Stimulated activated CD4-positive, alpha-beta T cell treated with anti-CD3 and anti-CD28 coated beads, Interleukin-12 subunit alpha, Interleukin-12 subunit beta, amount 100 ng/mL, for 4 hours (primary cell): ENCODE measurements around the gene ITIH4.

Experiments
- DNase-seq: peaks from one replicate; pipeline ENCODE4 v3.0.0-alpha.2; 2020

Gene ITIH4

GRCh38 chr3:52847726-52848125, 17.3 kb upstream of the ITIH4 start:
- DNase-seq = no peak

DNA sequence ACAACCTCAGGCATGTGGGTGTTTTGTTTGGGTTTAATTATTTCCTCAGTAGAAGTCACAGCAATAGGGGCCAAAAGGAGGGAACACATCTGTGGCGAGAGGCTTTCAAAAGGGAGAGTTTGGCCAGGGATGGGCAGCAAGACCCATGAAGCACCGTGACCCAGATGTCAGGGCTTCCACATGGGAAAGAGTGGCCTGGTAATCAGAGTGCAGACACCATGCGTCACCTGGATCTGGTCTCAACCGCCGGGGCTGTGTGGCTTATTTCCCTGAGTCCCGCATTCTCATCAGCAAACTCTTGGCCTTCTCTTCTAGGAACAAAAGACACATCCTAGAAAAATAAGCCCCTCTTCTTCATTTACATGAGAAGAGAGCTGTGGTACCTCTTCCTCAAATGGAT, 16.8 kb upstream of the ITIH4 start:
- no peak for DNase-seq

DNA sequence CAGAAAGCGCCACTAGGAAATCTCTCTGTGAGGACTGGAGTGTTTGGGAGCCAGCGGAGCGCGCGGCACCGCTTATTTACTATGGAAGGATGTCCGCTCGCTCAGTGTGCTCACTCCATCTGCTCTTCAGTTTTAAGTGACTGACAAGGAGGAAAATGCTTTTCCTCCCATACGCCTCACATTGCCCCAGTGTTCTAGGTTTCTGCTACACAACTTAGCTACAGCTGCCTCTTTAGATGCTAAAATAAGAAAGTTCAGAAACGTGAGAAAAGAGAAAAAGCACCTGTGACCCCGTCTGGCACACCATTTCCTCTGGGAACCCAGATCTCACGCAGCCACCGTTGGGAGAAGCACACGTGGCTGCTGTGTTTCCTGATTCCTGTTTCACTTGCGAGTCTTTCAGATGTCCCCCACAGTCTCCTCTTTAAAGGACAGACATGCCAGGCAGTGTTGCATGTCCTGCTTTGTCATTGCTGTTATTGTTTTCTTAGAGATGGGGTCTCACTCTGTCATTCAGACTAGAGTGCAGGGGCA, 16.0 kb upstream of the ITIH4 start:
- no peak for DNase-seq

DNA sequence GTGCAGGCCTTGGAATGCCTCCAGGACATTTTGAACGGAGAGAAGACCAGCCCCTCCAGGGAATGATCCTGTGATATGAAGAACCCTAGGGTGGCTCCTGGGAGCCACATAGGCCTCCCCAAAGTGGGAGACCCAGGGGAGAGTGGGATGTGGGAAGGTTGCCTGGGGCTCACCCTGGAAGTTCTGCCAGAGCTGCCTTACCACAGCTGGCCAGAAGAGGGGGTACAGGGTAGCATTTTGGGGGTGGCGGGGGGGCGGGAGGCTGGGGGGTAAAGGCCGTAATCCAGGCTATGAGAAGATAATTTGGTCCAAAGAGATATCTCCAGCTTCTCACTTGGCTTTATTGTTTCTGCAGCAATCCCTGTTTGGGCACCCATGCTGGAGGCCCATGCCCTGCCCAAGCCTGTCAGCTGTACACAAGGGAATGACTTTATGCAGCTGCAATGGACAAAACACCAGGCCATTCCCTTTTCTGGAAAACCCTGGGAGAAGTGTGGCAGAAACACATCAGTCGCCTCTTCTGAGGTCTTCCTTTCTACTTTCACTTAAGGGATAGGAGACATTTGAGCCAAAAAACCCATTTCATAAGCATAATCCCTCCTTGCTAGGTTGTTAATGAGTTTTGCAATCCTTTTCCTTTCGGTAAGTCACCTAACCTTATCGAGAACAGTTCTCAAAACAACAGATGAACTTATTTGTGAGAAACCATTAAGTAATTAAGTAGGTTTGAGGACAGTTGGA, 15.4 kb upstream of the ITIH4 start:
- no peak for DNase-seq

- no peak for DNase-seq
Measured at GRCh38 chr3:52845157-52845556, 14.7 kb upstream of the ITIH4 start.

- no peak for DNase-seq
Measured at GRCh38 chr3:52844290-52844975, 14.0 kb upstream of the ITIH4 start.

- no peak for DNase-seq
Measured at GRCh38 chr3:52843881-52844280, 13.4 kb upstream of the ITIH4 start.

- DNase-seq = no peak
Measured at GRCh38 chr3:52843108-52843865, 12.8 kb upstream of the ITIH4 start.

GRCh38 chr3:52842424-52842823, 12.0 kb upstream of the ITIH4 start:
- no peak for DNase-seq

DNA sequence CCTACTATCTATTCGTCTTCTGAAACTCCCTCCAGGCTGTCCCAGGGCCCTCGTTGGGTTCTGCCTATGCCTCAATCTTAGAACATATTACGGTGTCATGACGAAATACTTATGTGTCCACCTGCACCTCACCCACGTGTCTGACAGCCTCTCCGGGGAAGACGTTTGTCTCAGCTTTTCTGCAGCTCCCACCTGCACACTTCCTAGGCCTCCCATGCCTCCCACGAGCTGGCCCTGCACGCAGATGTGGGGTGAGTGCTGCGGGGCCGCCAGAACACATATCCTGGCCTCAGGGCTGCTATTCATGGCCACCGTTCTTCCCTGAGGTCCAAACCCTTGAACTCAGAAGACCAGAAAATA, 11.5 kb upstream of the ITIH4 start:
- DNase-seq = no peak

- no peak for DNase-seq
Measured at GRCh38 chr3:52841211-52841980, 10.9 kb upstream of the ITIH4 start.

- DNase-seq = no peak
Measured at GRCh38 chr3:52839892-52840545, 9.5 kb upstream of the ITIH4 start.

DNA sequence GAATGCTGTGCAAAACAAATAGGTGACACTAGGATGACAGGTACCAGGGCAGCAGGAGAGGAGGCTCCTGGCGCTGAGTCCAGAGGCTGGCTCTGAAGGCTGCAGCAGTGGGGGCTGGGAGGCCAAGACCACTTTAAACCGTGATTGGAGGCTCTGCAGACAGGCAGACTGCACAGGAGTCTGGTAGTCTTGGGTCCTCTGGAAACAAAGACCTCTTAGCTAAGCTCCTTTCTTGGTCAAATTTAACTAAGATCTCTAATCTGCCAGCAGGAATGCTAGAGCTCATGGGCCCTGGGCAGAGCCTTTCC, 8.8 kb upstream of the ITIH4 start:
- DNase-seq = no peak

- no peak for DNase-seq
Measured at GRCh38 chr3:52838561-52839267, 8.2 kb upstream of the ITIH4 start.

- no peak for DNase-seq
Measured at GRCh38 chr3:52836986-52837385, 6.5 kb upstream of the ITIH4 start.

- DNase-seq = no peak
Measured at GRCh38 chr3:52836471-52836845, 6.0 kb upstream of the ITIH4 start.

DNA sequence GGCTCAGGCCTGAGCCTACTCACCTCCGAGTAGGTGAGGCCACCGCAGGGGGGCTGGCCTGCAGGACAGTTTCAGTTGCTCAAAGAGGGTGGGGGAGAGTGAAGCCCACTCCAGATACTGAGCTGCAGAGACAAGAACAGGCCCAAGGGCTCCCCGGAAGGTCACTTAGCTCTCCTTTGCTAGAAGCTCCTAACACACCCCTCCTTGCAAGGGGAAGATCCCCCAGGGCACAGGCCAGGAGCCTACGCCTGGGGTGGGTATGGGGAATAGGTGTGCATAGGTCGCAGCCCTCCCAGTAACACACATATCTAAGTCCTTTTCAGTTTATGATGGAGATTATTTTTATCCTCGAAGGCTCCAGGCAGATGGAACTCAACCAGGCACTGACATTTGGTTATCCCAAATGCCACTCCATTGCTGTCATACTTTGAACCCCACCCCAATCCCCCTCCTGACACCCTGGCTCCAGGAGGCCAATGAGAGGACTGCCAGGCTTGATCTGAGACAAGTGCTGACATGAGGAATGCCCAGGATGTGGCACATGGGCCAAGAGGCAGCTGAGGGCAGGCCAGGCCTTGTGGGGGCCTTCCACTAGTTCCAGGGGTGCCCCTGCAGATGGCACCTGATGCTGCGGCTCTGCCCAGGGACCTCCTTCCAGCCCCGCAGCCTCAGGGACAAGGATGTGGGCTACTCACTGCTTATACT, 5.4 kb upstream of the ITIH4 start:
- no peak for DNase-seq

DNA sequence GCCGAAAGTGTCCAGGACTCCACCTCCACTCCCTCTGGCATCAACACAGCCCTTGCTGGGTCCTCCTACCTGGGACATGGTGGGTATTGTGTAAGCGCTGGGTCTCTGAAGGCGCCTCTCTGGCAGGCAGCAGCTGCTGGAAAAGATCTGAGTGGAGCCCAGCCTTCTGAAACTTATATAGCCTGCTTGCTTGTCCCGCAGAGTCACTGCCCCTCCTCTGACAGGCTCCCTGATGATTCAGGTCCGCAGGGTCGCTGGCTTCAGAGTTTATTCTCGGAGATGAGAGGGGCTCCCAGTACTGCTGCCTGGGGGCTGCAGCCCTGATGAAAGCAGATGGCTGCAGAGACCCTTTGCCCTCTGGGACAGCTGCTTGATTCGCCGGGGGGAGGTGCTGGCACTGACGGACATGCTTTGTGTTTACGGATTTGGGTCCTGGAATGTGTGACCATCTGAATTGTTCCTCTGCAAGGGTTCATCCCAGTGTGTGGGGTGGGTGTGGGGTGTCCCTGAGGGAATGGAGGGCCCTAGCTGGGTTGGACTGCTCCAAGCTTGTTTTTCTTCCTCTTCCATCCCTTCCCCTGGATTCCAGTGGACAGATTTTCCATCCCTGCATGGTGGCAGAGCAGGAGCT, 4.5 kb upstream of the ITIH4 start, which contains the start of gene MUSTN1:
Gene MUSTN1 (minus strand): TSS at position 149 of the 631 bp plus-strand sequence. CDS start 71 bp downstream, at position 78.
- DNase-seq = no peak

- no peak for DNase-seq
Measured at GRCh38 chr3:52833202-52833601, 2.7 kb upstream of the ITIH4 start.

DNA sequence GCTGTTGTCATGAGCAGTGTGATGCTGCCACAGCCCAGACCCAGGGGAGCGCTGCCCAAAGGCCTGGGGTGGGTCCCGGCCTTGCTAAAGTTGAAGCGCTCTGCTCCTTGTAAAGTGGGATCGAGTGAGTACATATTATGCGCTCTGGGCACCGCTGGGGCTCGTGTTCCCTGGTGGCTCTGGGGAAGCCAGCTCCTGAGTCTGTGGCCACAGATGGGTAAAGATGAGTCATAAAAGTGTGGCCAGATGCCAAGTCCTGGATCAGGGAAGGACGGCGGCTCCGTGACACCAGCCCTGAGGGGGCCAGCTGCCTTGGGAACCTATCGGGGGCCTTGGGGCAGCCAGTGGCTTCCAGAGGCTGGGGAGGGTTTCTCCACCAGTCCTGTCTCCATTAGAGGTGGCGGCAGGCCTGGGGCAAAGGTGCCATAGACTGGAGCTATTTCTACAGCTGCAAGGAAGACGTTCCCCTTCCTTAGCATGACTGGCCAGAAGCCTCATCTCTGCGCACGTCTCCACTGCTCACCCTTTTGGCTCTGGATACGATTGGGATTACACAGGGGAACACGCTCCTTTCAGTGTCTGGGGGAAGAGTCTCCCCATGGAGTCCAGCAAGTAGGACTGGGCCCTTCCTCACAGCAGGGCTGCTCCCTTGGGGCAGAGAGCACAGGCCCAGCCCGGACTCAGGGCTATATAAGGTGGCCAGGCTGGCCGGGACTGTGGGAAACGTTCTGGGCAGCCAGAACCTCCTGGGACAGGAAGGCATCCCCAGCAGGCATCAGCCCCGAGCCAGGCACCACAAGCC, 1.2 kb upstream of the ITIH4 start:
- no peak for DNase-seq
